WERI-Rb-1 (cell line): Measurements from ENCODE around the gene GALNT18.

ENCODE experiments used
- DNase-seq: peaks from one replicate; pipeline ENCODE4 v3.0.0-alpha.2; 2020
- H3K27ac ChIP-seq: fragments of 250-450 bp; sonication (Bioruptor Pico); 2 replicates; pipeline ENCODE4 v1.5.1; 2020; ENCODE audit warnings: mild to moderate bottlenecking, moderate library complexity
- H3K27me3 ChIP-seq: fragments of 250-450 bp; sonication (Bioruptor Pico); 2 replicates; pipeline ENCODE4 v1.5.1; 2021; ENCODE audit warnings: mild to moderate bottlenecking, low read depth, moderate library complexity; ENCODE audit not compliant: insufficient read depth, severe bottlenecking
- H3K36me3 ChIP-seq: fragments of 250-450 bp; sonication (Bioruptor Pico); 2 replicates; pipeline ENCODE4 v1.5.1; 2020; ENCODE audit warnings: mild to moderate bottlenecking, moderate library complexity
- H3K4me3 ChIP-seq: 2 replicates; pipeline ENCODE4 v1.5.1; 2011; ENCODE audit warnings: low read depth, mild to moderate bottlenecking, control low read depth, low read length
- H3K9me3 ChIP-seq: fragments of 250-450 bp; sonication (Bioruptor Pico); 2 replicates; pipeline ENCODE4 v1.5.1; 2021; ENCODE audit warnings: mild to moderate bottlenecking, moderate library complexity; ENCODE audit not compliant: severe bottlenecking
- CTCF ChIP-seq: IDR thresholded peaks from 2 replicates; pipeline ENCODE4 v1.5.1; 2011; ENCODE audit warnings: low read depth, mild to moderate bottlenecking, control low read depth, inconsistent platforms, low read length

GALNT18 gene

DNA sequence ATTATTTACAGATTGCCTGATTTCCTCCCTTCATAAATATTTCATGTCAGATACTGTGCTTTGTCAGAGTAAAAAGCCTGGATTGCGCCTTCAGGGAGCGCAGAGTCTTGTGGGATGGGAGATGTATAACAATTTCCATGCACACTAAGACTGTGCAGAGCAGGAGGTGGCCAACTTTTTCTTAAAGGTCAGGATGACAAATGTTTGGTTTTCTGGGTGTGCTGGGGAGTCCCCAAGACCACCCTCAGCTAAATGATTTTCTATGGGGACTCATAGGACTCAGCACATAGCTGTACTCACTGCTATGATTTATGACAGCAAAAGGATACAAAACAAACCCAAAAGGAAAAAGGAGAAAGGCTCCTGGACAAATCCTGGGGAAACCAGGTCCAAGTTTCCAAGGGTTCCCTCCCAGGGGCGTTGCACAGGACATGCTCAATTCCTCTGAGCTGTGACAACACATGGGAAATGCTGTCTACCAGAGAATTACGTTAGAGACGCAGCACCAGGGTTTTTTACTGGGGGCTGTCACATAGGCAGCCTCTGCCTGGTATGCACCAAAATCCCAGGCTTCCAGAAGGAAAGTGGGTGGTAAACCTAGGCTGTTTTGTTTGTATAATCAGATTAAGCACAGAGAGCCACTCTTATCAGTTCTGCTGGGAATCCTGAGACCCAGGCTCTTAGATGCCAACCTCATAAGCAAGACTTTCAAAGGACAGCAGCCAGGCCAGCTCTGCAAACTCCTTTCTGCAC lies 327.8 kb downstream of the GALNT18 start:
- Histone ChIP-seq H3K27ac (no peak overlapping the region), H3K9me3 (no peaks in the 10 kb centered on the region), H3K36me3 (no peaks in the 10 kb centered on the region), H3K4me3 (no peak overlapping the region), H3K27me3 (no peaks in the 10 kb centered on the region)
- no peak for DNase-seq
- no peak for TF ChIP-seq CTCF

- Histone ChIP-seq H3K36me3 (no peaks in the 10 kb centered on the region), H3K9me3 (no peaks in the 10 kb centered on the region), H3K27me3 (no peaks in the 10 kb centered on the region), H3K27ac (no peak overlapping the region), H3K4me3 (no peak overlapping the region)
- no peak for DNase-seq
- TF ChIP-seq CTCF: no peak
These were observed 329.0 kb downstream of the GALNT18 start for GRCh38 chr11:11292839-11293238.

- TF ChIP-seq CTCF: no peak
- H3K36me3 ChIP-seq: no peaks in the 10 kb centered on the region
- no peak for DNase-seq
- H3K27me3 ChIP-seq: no peaks in the 10 kb centered on the region
- H3K9me3 ChIP-seq: no peaks in the 10 kb centered on the region
- H3K27ac ChIP-seq: no peak overlapping the region
- no peak overlapping the region for H3K4me3 ChIP-seq
These were observed 330.5 kb downstream of the GALNT18 start for GRCh38 chr11:11291041-11292015.

GRCh38 chr11:11290354-11290753 lies 331.5 kb downstream of the GALNT18 start:
- Histone ChIP-seq H3K27ac (no peak overlapping the region), H3K9me3 (no peaks in the 10 kb centered on the region), H3K27me3 (no peaks in the 10 kb centered on the region), H3K36me3 (no peaks in the 10 kb centered on the region), H3K4me3 (no peak overlapping the region)
- TF ChIP-seq CTCF: no peak
- DNase-seq: no peak

- H3K4me3 ChIP-seq: no peak overlapping the region
- H3K27me3 ChIP-seq: no peaks in the 10 kb centered on the region
- no peak for TF ChIP-seq CTCF
These were observed 332.1 kb downstream of the GALNT18 start for GRCh38 chr11:11289669-11290068.

More at GRCh38 chr11:11289669-11290068, 332.1 kb downstream of the GALNT18 start:
- Histone ChIP-seq H3K9me3 (no peaks in the 10 kb centered on the region), H3K36me3 (no peaks in the 10 kb centered on the region), H3K27ac (no peak overlapping the region)
- no peak for DNase-seq
